GM18520 (cell line): Measurements from ENCODE around the gene CFDP1.

Experiments used
- ATAC-seq: cut with Tn5 transposase; IDR thresholded peaks from one replicate; pipeline ENCODE4 v1.9.1; 2021; ENCODE audit not compliant: unreplicated experiment

Gene CFDP1

DNA sequence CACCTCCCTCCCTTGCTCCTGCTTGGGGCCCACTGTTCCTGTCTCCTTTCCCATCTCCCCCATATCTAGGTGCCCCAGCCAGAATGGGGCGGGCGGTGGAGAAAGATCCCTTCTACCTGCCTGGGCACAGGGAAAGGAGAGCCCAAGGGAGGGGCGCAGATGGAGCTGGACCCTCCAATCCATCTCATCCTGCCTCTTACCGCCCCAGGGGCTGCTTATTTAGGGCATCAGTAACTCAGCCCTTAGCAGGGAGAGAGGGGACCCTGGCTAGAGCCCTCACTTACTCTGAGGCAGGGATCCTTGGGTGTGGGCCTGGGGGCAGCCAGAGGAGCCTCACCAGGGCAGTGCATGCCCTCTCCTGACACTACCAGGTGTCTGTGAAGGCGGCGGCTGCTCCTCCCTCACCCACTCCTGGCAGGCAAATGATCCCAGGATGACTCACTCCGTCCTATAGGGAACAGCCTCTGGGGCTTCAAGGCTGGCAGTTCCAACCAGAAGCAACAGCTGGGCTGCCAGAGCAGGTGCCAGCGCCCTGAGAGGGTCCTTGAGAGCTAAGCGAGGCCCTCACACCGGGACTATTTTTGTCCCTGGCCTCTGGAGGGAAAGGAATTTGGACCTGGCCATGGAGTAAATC, 165.6 kb downstream of the CFDP1 start:
- no peak for ATAC-seq

DNA sequence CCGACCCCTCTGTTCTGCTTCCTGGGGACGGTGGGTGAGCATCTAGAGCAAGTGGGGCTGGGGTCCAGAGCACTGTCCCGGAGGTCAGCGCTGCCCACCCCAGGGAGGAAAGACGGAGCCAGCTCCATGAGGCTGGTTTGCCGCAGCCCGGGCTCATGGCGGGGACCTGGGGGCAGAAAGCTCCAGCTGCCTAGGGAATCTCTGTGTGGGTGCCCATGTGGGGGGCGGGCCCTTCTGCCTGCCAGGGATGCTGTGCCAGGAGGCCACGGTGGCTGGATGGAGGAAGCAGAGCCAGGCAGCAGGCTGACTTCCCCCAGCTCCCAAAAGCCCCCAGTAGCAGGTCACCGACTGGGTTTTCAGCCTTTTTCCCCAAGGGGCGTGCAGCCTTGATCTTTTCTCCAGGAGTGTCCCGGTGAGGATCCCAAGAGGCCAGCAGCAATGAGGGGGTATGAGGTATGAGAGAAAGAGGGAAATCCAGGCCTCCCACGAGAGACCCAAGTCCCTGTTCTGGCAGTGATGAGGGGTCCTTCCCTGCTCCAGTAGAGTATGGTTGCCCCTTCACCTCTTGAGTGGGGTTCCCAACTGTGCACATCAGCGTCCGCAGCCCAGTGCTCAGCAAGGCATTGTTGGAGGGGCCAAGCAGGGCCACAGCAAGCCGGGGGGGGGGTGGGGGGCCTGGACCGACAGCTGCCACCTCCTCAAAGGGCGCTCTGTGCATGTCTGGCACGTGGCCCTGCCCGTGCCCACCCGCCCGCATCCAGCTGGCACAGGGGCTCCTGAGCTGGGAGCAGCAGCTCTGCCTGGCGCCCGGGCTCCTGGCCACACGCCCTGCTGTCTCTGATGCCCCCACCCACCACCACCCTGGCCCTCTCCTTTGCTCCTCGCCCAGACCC, 166.3 kb downstream of the CFDP1 start:
- ATAC-seq, result no peak

GRCh38 chr16:75265911-75266701, 167.2 kb downstream of the CFDP1 start:
- peak; percentile 60 for ATAC-seq

DNA sequence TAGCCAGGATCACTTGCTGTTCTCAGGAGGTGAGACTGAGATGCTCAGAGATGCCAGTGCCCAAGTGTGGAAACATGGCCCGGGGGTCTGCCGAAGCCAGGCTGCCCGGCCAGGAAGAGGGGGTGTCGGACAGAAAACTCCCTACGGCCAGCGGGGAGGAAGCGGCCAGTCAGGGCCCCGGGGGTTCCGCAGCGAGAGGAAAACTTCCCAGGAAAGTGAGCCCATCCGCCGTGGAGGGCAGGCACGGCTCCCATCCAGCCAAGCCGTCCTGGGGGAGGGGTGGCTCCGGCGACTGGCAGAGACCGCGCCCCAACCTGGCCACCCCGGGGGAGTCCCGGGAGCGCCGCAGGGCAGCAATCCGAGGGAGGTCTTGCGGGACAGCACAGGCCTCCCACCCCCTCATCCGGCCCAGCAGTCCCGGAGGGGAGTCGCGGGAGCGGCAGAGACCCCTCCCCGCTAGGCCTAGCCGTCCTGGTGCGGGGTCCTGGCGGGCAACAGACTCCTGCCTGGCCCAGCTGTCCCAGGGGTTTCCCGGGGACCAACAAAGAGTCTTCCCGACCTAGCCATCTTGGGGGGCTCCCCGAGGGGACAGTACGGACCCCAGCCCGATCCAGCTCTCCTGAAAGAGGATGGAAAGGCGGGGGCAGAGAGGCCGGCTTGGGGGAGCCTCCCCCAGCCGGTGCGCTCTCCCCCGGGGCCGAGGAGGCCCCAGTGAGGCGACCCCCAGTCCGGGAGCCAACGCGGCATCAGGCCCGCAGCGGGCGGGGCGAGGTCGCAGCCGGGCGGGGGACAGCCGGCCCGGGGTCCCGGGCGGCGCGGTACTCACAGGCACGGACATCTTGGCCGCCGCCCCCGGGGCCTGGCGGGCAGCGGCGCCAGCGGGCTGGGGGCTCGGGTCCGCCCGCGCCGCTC, 168.0 kb downstream of the CFDP1 start:
- peak; percentile 22 for ATAC-seq

DNA sequence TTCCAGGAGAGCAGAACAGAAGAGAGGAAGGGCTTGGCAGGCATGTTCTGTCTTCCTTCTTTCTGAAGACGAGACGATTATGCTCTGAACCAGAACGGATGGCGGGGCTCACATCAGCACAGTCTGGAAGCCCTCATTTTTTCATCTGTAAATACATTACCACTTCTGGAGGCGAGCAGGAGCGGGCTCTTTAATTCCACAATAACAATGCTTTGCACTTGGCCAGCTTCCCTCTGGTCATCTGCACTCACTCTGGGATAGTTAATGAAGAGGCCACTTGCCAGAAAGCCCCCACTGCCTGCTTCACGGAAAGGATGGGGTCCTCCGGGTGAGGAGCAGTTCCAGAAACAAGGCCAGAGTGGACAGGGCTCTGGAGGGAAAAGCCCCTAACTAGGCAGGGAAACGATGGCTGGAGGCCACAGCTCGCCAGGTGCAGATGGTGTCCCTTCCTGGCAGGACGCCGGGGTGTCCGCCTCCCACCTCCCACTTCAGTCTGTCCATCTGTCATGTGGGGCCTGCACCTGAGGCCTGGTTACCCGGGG, 168.8 kb downstream of the CFDP1 start:
- no peak for ATAC-seq

GRCh38 chr16:75263963-75264445, 169.3 kb downstream of the CFDP1 start:
- no peak for ATAC-seq

- ATAC-seq, result no peak
Measured at GRCh38 chr16:75263291-75263962, 169.9 kb downstream of the CFDP1 start.

DNA sequence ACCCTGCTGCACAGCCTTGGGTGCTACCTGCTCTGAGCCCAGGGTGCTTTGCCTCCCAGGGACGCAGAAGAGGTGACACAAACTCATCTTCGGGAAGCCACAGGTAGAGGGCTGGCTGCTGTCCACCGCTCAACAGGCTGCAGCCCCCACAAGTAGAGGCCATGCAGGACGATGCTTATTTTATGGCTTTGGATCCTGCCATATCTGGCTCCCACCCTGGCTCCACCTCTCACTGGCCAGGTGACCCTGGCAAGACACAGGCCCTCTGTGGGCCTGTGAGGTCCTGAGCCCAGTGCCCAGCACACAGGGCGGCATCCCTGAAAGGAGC, 170.5 kb downstream of the CFDP1 start:
- no peak for ATAC-seq

GRCh38 chr16:75262104-75262799, 171.1 kb downstream of the CFDP1 start:
- no peak for ATAC-seq

- ATAC-seq, result no peak
Measured at GRCh38 chr16:75261590-75262078, 171.7 kb downstream of the CFDP1 start.

GRCh38 chr16:75260851-75261589, 172.3 kb downstream of the CFDP1 start:
- ATAC-seq, result no peak

DNA sequence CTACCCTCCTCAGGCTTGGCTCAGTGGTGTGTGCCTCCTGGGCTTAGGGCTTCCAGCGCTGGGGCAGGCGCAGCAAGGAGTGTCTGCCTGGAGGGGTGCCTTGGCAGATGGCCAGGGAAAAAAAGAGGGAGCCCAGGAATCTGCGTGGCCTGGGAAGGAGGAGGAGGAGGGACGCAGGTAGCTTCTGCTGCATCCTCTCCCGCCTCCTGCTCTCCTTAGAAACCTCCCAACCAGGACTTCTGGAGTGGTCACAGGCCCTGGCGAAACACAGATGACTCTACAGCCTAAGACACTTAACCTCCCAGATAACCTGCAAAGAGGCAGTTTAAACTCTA, 174.5 kb downstream of the CFDP1 start:
- no peak for ATAC-seq

- no peak for ATAC-seq
Measured at GRCh38 chr16:75257886-75258806, 175.2 kb downstream of the CFDP1 start.

GRCh38 chr16:75256696-75257343, 176.5 kb downstream of the CFDP1 start:
- ATAC-seq, result no peak

DNA sequence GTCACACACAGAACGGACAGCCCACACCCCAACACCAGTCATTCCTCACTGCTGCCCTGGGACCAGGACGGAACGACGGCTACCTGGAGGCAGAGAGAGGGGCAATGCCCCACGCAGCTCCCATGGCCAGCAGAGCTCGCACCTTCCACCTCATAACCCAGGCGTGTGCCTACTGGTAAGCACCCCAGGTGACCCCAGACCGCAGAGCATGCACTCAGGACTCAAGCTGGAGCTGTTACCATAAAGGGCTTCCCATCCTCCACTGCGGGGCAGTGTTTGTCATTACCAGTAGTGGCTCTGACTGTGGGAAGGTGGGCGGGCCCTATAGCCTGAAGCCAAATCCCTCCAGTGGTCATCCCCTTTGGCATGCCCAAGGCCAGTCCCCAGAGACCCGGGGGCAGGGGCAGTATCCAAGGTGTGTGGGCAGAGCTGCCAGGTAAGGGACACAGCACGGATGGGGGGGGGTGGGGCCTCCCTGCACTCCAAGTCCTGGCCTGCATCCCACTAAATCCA, 177.2 kb downstream of the CFDP1 start:
- ATAC-seq, result no peak

DNA sequence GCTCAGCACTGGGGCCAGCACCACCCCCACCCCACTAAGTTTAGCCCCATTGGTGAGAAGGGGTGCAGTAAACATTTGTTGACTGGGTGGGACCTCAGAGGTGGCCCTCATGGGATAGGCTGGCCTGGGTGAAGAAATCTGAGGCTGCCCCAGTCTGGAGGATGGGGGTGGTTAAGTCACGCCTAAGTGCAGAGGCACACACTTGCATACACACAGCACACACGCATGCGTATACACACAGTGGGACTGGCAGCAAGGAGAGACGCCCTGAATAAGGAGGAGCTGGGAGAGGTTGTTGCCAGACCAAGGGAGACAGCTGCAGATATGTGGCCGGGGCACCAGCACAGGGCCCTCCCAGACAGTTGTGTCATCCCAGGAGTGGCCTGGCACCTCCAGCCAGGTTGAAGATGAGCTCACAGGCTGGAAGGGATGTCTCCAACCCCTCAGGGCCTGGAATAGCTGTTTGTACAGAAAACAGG, 178.9 kb downstream of the CFDP1 start:
- no peak for ATAC-seq
